ENCODE results near the gene DSC1.
"Not testable (repeated sequence)": the region's sequence is repeated elsewhere in the genome, so short reads cannot be mapped to it uniquely, and the experiment has no call there.

DSC1 gene

DNA sequence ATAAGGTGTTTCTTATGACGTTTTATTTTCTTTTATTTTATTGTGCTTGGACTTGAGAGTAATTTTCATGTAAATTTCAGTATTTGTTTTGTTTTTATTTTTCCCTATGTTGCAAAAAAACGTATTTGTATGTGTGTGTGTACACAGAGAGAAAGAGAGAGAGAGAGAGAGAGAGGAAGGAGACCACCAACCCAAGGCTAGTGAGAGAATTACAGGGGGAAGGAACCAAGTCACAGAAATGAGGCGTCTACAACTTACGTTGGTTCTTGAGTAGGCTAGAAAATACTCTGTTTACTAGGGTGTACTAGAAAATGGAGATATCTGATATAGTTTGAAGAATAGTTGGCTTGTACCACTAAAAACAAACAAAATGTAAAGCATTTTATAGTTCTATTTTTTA lies 7.7 kb upstream of the DSC1 start:
- DNase-seq, result no peak

DNA sequence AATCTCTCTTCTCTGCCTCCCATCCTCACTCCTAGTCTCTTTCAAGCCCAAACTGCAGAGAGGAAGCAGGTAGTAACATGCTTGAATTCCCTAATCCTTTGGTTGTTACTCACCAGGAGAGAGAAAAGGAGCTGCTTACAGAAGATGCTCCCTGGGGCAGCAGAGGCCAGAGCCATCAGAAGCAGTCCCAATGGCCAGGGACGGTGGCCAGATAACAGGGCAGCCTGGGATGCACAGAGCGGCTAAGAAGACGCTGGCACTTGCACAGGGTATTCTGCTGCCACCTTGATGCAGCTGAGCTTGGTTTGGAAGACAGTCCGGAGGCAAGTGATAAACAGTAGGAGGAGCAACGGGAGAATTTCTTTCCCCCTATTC lies 250 bp downstream of the DSC1 start:
- no peak for DNase-seq

DNA sequence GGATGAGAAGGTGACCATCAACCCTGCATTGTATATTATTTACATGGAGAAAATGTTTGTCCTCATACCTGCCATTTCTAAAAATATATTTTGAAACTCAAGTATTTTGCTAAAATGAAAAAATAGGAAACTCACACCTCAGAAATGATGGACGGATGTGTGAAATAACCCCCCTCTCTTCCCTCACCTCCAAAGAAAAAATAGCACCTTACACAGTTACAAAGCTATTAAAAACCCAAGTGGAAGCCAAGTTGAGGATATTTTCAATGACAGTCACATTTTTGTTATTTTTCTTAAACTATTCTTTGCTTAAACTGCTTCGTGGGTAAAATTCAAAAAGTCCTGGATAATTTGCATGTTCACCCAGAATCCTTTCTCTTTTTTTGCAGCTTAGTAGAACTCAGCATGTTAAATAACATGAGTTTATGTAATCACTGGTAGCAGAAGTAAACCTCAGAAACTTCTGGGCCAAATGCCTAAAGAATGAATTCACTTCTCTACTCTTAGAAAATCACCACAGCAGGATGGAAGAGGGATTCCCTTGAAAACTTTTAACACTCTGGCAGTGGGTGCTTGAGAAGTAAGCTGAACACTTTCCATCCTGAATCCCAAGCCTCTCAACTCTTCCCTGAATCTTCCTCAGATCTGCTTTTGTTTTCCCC lies 768 bp downstream of the DSC1 start:
- DNase-seq, result no peak

DNA sequence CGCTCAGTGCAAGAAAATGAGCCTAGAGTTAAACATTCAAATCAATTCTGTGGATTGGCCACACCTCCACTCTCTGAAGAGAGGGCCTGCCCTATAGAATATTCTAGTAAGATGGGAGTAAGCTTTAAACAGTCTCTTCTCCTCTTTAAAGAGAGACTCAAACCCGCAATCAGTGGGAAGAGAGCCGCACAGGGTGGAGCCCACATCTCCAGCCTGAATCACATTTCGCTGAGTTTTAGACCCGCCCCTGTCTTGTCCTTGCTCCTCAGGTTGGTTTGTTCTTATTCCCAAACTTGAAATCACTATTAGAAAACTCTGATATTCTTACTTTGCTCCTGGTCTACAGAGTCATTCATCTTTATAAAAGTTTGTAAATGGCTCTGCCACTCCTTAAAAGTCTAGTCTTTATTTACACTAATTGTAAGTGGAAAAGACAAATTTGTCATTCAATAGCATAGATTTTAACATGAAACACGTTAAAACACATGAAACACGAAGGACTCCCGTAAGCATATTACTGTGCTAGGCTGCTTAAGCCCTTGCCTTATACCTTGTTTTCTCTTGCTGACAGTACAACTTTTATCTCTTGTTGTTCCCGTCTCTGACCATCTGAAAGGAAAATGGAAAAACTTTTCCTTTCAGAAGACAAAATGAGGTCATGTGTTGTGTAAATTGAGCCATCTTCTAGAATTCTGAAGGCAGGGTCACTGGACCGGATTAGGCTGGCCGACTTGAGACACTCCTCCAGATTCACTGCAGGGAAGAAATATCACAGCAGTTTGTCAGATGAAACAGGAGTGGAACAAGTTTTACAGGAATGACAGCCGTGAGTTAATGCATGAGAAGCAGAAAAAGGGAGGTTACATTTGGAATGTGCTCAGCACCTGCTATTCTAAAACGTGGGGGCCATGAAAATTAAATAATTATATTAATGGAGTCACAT lies 5.6 kb downstream of the DSC1 start:
- no peak for DNase-seq

DNA sequence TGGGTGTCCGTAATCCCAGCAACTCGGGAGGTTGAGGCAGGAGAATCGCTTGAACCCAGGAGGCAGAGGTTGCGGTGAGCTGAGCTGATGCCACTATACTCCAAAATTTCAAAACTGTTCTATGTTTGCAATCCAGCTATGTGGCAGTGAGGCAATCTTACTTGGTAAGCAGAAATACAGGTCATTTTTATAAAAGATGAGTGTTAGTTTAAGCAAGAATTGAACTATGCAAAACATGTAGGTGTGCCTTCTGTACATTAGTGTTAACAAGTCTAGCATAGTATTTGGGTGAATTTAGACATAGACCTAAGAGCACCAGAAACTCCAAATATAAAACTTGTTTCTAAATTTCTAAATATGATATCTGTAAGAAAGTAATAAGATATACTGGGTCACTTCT lies 7.2 kb downstream of the DSC1 start:
- DNase-seq, result no peak

DNA sequence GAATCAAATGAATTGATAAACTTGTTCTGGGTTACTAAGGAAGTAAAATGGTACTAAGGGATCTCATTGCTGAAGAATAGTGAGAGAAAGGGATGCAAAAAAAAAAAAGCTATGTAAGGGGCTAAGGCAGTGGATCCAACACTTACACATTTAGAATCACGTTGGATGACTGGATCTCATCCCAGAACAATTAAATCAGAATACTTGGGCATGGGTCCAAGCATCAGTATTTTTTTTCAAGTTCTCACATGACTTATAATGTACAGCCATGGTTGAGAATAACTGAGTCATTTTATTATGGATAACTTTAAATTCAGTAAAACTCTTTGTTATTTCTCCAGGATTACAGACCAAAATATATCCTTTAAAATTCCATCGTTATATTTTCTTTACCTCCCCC lies 8.5 kb downstream of the DSC1 start:
- DNase-seq, result no peak

DNA sequence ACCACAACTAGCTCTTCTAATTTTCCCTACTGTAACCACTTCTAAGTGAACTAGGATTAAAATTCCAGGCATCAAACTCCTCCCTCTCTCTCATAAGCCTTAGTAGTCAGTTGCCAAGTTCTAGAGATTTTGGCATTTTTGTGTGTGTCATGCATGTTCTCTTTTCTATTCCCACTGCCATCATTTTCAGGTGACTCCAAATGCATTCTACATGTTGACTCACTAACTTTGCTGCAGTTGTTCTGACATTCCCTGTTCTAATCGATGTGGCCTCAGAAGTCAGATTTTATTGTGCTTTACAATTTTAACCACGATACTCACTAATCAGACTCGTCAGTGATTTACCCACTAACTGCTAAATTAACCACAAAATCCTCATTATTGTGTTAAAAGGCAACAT lies 13.3 kb downstream of the DSC1 start:
- no peak for DNase-seq

DNA sequence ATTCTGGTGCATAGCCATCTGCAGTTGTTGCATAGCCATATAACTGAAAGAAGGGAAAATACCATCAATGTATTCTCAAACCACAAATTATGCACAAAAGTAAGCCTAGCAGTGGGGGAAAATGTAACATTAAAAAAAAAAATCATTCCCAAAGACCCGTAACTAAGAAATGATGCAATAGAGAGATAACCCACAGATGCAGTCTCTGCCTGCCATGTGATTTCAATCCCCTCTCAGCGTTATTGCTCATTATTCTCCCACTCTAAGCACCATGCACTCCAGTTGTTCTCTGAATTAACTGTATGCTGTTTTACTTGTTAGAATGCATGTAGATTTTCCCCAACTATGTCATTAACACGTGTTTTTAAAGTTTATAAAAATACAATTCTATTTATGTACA lies 14.1 kb downstream of the DSC1 start:
- no peak for DNase-seq

DNA sequence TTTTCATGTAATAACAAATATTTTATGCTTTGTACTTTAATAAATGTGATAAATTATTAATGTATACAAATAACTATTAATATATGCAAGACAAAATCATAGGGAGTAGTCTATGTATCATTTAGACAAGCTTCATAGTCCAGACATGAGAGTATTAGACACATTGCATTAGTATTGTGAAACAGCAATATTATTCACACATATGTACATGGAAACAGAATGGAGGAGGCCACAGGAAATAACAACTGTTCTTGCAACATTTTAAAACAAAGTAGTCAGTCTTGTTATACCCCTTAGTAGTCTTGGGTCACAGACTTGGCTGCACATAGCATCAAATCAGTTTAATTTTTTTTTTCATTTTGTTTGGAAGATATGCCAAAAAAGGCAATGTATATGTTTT lies 15.8 kb downstream of the DSC1 start:
- DNase-seq, result no peak

DNA sequence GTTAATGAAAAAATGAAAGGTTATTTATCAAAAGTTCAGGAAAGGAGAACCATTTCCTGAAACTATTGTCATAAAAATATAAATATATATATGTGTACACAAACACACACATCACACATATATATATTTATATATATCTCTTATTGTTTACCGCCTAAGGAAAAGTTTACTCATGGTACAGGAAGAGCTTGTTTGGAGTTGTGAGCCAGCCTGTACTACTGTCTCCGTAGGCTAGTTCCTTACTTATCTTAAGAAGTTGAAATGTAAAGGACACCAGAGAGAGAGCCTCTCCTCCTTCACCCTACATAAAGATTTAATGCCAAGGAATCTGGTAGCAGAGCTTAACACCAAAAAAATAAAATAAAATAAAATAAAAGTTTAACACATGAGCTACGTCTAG lies 19.6 kb downstream of the DSC1 start:
- DNase-seq, result no peak

DNA sequence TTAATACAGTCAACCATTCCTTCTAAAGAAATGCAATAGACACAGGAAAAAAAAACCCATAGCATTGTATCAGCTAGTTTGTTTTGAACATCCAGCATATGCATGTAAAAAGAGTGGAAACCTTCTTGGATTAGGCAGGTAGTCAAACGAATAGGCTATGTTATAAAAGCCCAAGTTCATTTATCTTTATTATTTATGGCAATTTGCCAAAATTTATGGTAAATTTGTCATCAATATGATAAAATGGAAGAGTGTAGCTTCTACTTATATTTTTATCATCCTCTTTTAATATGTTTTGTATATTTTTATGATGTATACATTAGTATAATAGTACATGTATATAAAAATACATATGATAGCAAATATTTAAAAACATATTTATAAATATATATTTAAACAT lies 23.9 kb downstream of the DSC1 start:
- DNase-seq, result no peak

DNA sequence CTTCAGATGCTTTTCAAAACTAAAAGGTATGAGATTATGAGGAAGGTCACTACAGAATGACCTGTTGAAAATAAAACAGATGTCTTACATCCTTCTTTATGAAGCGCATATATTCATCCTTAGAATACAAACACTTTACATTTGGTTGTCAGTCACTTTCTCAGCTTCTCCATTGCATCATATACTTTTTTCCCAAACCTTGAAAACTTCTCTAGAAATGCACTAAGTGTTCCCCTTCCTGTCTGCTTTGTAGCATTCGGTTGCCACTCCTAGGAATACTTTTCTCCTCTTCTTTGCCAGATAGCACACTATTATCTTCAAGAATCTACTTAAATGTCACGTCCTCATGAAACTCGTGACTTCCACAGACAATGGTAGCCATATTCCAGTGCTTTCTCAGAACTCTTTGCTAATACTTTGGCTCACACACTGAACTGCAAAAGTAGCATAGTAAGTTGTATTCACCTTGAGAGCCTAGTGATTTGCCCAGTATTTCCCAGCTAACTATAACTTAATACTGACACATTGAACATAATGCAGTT lies 27.6 kb downstream of the DSC1 start:
- DNase-seq, result no peak

DNA sequence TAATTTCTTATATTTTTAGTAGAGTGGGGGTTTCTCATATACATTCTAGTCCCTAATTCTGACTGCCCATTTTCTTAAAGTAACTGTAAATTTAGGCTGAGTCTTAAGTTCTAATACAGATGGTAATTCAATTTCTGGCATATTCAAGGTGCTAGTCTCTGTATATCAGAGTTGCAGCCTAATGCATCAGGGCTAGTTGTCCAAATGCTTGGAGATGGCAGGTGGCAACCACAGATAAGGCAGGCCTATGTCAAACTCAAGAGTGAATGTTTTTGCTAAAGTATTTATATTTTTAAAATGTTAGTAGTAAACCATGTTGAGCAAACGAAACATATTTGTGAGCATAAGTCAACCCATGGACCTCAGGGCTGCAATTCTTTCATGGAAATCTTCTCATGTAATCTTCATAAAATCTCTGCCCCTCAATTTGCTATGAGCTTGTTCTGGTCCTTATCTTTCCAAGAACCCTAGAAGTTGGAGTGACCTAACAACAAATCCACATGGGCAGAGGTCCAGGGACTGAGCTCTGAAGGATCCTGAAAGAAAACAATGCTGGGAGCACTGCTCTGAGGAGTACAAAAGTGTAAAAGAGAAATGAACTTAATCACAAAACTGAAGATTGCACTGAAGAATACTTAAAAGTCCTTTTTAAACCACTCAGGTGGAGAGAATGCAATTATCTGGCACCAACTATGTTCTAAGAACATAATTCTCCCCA lies 33.1 kb downstream of the DSC1 start:
- no peak for DNase-seq

DNA sequence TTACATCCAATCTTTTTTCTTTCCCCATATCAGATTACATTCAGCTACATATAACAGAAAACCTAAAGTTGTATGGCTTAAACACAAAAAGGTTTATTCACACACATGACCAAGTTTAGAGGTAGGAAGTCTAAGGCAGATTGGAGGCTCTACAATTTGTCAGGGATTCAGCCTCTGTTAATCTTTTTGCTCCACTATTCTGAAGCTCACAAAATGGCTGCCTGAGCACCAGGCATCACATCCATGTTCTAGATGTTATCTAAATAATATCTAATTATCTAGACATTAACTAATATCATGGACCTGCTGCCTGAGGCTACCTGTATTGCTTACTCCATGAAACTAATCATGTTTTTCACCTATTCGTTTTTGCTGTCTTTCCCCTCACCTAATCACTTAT lies 36.8 kb downstream of the DSC1 start:
- no peak for DNase-seq

DNA sequence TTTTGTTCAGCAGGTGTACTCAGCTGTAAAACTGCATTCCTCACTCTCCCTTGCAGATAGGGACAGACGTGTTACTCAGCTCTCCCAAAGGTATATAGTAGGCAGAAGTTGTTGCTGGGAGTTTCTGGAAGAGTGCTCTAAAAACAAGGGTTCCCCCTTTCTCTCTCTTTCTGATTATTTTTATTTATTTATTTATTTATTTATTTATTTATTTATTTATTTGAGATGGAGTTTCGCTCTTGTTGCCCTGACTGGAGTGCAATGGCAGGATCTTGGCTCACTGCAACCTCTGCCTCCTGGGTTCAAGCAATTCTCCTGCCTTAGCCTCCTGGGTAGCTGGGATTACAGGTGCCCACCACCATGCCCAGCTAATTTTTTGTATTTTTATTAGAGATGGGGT lies 39.5 kb downstream of the DSC1 start:
- DNase-seq, result not testable (repeated sequence)

DNA sequence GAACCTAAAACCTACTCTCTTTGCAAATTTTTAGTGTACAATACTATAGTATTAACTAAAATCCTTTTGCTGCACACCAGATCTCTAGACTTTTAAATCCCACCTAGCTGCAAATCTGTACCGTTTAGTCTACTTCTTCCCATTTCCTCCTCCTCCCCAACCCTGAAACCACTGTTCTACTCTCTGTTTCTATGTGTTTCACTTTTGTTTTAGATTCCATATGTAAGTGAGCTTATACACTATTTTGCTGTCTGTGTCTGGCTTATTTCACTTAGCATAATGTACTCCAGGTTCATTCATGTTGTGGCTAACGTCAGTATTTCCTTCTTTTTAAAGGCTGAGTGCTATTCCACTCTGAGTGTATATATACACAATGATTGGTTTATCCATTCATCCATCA lies 42.1 kb downstream of the DSC1 start:
- DNase-seq, result no peak

DNA sequence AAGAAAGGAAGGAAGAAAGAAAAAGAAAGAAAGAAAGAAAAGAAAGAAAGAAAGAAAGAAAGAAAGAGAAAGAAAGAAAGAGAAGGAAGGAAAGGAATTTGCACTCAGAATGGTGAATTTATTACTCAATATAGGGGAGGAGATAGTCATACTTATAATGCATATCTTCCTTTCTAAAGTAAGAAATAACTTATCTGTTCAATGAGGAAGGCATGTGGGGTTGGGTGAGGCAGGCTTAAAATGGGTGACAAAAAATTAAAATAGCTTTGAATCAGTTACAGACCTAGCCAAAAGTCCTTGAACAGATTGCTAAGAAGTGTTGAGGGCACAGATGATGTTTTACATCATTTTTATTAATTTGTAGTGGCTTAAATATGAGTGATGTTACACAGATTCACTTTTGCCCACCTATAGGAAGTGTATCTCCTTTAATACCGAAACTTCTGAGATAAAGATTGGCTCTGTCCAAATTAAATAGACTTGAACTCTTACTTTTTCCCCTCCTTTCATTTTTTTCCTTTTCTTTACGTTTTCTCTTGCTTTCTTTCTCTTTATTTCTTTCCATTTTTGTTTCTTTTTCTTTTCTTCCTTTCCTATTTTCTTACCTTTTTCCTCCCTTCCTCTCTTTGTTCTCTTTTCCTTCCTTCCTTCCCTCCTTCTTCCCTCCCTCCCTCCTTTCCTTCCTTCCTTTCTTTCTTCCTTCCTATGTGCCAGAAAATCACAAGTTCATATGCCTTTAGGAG lies 45.6 kb downstream of the DSC1 start:
- DNase-seq, result no peak

DNA sequence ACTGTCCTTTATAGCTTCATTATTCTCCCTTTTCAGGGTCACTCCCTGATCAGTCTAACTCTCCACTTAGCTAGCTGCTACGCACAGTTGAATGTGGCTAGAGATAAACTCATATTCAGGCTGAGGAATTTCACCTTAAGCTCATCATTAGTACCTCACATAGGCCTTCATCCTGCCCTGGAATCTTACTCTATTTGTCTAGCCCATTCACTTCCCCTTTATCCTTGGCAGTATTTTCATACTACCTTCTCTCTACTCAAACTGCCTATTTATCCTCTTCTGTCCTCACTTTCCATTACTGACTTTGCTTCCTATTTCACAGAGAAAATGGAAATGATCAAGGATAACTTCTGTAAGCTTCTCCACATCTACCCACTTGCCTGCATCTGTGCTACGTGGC lies 49.9 kb downstream of the DSC1 start:
- no peak for DNase-seq

DNA sequence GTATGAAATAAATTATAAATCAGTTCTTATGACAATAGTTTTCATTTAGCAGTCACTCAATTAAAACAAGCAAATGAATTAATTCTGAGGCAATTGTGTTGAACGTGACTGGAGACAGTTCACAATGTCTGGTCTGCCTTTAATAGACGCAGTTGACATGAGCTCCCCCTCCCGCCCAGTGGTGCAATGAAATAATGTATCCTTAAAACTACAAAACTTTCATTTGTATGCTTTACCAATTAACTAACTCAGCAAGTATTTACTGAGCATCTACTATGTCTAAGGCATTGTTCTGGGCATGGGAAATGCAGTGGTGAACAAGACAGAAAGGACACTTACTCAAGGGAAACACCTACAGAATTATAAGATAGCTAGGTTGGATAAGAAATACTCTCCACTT lies 56.9 kb downstream of the DSC1 start:
- no peak for DNase-seq

DNA sequence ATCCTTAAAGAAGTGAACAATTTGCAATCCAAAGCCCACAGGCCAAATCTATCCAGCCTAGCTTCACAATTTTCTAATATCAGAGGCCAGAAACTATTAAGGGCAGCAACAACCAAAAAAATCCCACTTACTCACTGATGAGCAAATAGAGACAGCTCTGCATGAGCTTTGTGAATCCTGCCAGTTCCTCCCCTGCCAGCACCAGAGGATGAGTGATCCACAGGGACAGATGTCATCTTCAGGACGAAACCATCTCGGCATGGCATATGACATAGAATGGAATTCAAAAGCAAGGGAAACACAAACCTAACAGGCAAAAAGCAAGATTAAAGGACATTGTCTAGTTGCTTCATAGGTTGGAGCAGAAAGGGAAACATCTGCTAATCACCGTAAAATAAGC lies 58.2 kb downstream of the DSC1 start:
- no peak for DNase-seq

DNA sequence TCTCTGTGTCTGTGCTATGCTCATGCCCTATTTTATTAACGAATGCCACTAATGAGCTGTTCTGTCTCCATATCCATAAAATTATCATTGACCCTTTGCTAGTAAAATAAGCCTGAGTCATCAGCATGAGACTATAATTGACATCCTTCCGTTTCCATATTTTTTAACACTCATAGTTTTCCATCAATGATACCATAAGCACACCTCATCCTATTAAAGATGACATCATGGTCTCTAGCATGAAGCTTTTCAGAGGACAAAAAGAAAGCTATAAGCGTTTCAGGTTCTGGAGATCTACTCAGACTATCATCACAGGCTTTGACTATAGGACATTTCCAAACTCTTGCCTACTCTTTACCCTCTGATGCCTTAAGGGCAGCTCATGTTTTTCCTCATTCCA lies 59.2 kb downstream of the DSC1 start:
- no peak for DNase-seq

DNA sequence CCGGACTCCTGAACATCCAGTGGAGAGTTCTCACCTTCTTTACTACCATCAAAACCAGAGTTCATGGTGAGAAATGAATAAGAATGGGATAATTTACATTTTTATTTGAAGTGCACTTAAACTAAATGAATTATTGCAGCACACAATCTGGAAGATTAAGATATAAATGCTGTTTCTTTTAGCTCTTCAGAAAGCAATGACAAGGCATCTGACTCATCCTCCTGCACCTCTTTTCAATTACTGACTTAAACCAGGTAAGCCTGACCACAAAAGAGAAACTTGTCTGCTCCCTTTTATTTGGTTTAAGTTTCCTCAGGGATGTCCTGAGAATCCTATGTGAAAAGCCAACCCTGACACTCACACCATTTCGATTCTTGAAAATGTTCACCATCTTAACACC lies 59.7 kb downstream of the DSC1 start:
- no peak for DNase-seq
